H9 (cell line): ENCODE measurements around the gene SLC25A36. TPM values are rescaled to one million over a fixed set of nuclear protein-coding genes. Genes with fewer than 3 reads are reported as not detected.

ENCODE experiments used
- DNase-seq: peaks from one replicate; pipeline ENCODE4 v3.0.0-alpha.2; 2017
- H2AFZ ChIP-seq: one replicate; pipeline ENCODE4 v1.6.1; 2013; ENCODE audit warnings: mild to moderate bottlenecking, low read length, control low read depth, moderate library complexity
- H2AK5ac ChIP-seq: 2 replicates; pipeline ENCODE4 v1.6.1; 2013; ENCODE audit warnings: low read length, control low read depth, mixed read lengths; ENCODE audit not compliant: insufficient read length
- H2BK120ac ChIP-seq: one replicate; pipeline ENCODE4 v1.6.1; 2013; ENCODE audit warnings: low read depth, mild to moderate bottlenecking, low read length, control low read depth, inconsistent platforms; ENCODE audit not compliant: poor library complexity, severe bottlenecking
- H2BK12ac ChIP-seq: 2 replicates; pipeline ENCODE4 v1.6.1; 2013; ENCODE audit warnings: low read length, control low read depth, mixed read lengths, low read depth; ENCODE audit not compliant: insufficient read length
- H2BK15ac ChIP-seq: 2 replicates; pipeline ENCODE4 v1.6.1; 2013; ENCODE audit warnings: low read depth, low read length, control low read depth
- H2BK20ac ChIP-seq: one replicate; pipeline ENCODE4 v1.6.1; 2013; ENCODE audit warnings: low read depth, mild to moderate bottlenecking, low read length, control low read depth, inconsistent platforms; ENCODE audit not compliant: poor library complexity, severe bottlenecking
- H2BK5ac ChIP-seq: 2 replicates; pipeline ENCODE4 v1.6.1; 2013; ENCODE audit warnings: low read length, control low read depth, mixed read lengths; ENCODE audit not compliant: insufficient read length
- H3K14ac ChIP-seq: 2 replicates; pipeline ENCODE4 v1.6.1; 2013; ENCODE audit warnings: low read length, control low read depth; ENCODE audit not compliant: insufficient read depth
- H3K18ac ChIP-seq: 2 replicates; pipeline ENCODE4 v1.6.1; 2013; ENCODE audit warnings: low read depth, mild to moderate bottlenecking, mixed read lengths, low read length, control low read depth; ENCODE audit not compliant: insufficient read length
- H3K23ac ChIP-seq: 2 replicates; pipeline ENCODE4 v1.6.1; 2013; ENCODE audit warnings: low read length, control low read depth, mixed read lengths, low read depth; ENCODE audit not compliant: insufficient read length
- H3K23me2 ChIP-seq: 2 replicates; pipeline ENCODE4 v1.6.1; 2013; ENCODE audit warnings: low read depth, mild to moderate bottlenecking, mixed read lengths, low read length, control low read depth; ENCODE audit not compliant: insufficient read length, poor library complexity, severe bottlenecking
- H3K27ac ChIP-seq: 2 replicates; pipeline ENCODE4 v1.5.1; 2013; ENCODE audit warnings: low read length, control low read depth, mixed read lengths, low read depth; ENCODE audit not compliant: insufficient read length
- H3K27me3 ChIP-seq: 2 replicates; pipeline ENCODE4 v1.6.1; 2013; ENCODE audit warnings: low read length, control low read depth, inconsistent platforms; ENCODE audit not compliant: insufficient read depth
- H3K4ac ChIP-seq: 2 replicates; pipeline ENCODE4 v1.6.1; 2013; ENCODE audit warnings: low read depth, mild to moderate bottlenecking, control low read depth, inconsistent platforms, low read length, moderate library complexity
- H3K4me1 ChIP-seq: 2 replicates; pipeline ENCODE4 v1.6.1; 2013; ENCODE audit warnings: low read length, control low read depth, inconsistent platforms; ENCODE audit not compliant: insufficient read depth
- H3K4me2 ChIP-seq: 2 replicates; pipeline ENCODE4 v1.6.1; 2013; ENCODE audit warnings: low read length, control low read depth, mixed read lengths; ENCODE audit not compliant: insufficient read length, insufficient read depth
- H3K56ac ChIP-seq: 2 replicates; pipeline ENCODE4 v1.6.1; 2013; ENCODE audit warnings: low read depth, mild to moderate bottlenecking, mixed read lengths, low read length, control low read depth; ENCODE audit not compliant: insufficient read length
- H3K79me1 ChIP-seq: 2 replicates; pipeline ENCODE4 v1.6.1; 2013; ENCODE audit warnings: low read depth, mild to moderate bottlenecking, moderate library complexity, low read length, control low read depth, inconsistent platforms; ENCODE audit not compliant: insufficient read depth, poor library complexity, severe bottlenecking
- H3K79me2 ChIP-seq: 2 replicates; pipeline ENCODE4 v1.6.1; 2013; ENCODE audit warnings: low read length, control low read depth, inconsistent platforms; ENCODE audit not compliant: insufficient read depth
- H3K9ac ChIP-seq: 2 replicates; pipeline ENCODE4 v1.6.1; 2013; ENCODE audit warnings: low read length, control low read depth, mixed read lengths; ENCODE audit not compliant: insufficient read length; ENCODE audit errors: extremely low read depth
- H3K9me3 ChIP-seq: one replicate; pipeline ENCODE4 v1.6.1; 2013; ENCODE audit warnings: low read depth, low read length, inconsistent platforms; ENCODE audit not compliant: control insufficient read depth
- H3T11ph ChIP-seq: one replicate; pipeline ENCODE4 v1.6.1; 2013; ENCODE audit warnings: mild to moderate bottlenecking, low read length, control low read depth, inconsistent platforms
- H4K20me1 ChIP-seq: one replicate; pipeline ENCODE4 v1.6.1; 2013; ENCODE audit not compliant: control insufficient read depth, insufficient read length, insufficient read depth
- H4K5ac ChIP-seq: 2 replicates; pipeline ENCODE4 v1.6.1; 2013; ENCODE audit warnings: low read depth, mild to moderate bottlenecking, mixed read lengths, low read length, control low read depth; ENCODE audit not compliant: insufficient read length
- H4K8ac ChIP-seq: replicated peaks from 2 replicates; pipeline ENCODE4 v1.6.1; 2013; ENCODE audit warnings: low read length, control low read depth, mixed read lengths, low read depth; ENCODE audit not compliant: insufficient read length
- H4K91ac ChIP-seq: 2 replicates; pipeline ENCODE4 v1.6.1; 2013; ENCODE audit warnings: low read depth, mild to moderate bottlenecking, moderate library complexity, mixed read lengths, low read length, control low read depth; ENCODE audit not compliant: insufficient read length
- H3K27ac Mint-ChIP-seq, 3 experiments: 2 replicates in 2 of 3; 3 replicates in 1 of 3; pipeline ENCODE4 v1.8.0; 2020 to 2021; ENCODE audit warnings: mixed read lengths in 3 of 3, mild to moderate bottlenecking in 1 of 3, moderate library complexity in 1 of 3
- H3K27me3 Mint-ChIP-seq: 2 replicates; pipeline ENCODE4 v1.8.0; 2021; ENCODE audit warnings: low read depth, mild to moderate bottlenecking, moderate library complexity, mixed read lengths
- H3K36me3 Mint-ChIP-seq, 3 experiments: 2 replicates in 2 of 3; 3 replicates in 1 of 3; pipeline ENCODE4 v1.8.0; 2020 to 2021; ENCODE audit warnings: low read depth in 3 of 3, mixed read lengths in 3 of 3; ENCODE audit not compliant: insufficient read depth in 1 of 3
- H3K4me1 Mint-ChIP-seq, 2 experiments: 2 replicates each; pipeline ENCODE4 v1.8.0; 2020; ENCODE audit warnings: mixed read lengths in 2 of 2
- H3K4me3 Mint-ChIP-seq, 2 experiments: 2 replicates in 1 of 2; 3 replicates in 1 of 2; pipeline ENCODE4 v1.8.0; 2020 to 2021; ENCODE audit warnings: mild to moderate bottlenecking in 2 of 2, mixed read lengths in 2 of 2, moderate library complexity in 1 of 2
- H3K9me3 Mint-ChIP-seq, 2 experiments: 2 replicates in 1 of 2; 3 replicates in 1 of 2; pipeline ENCODE4 v1.8.0; 2020; ENCODE audit warnings: mild to moderate bottlenecking in 2 of 2, mixed read lengths in 2 of 2, moderate library complexity in 1 of 2
- CTCF ChIP-seq: fragments of 200-600 bp; sonication (generic); conservative IDR thresholded peaks from 3 replicates; pipeline ENCODE4 v1.8.0; 2021; ENCODE audit warnings: antibody characterized with exemption, mild to moderate bottlenecking
- WGBS: extraction: QIAGEN DNeasy Blood & Tissue Kit; methylation state at CpG from one replicate; pipeline ENCODE4 v1.1.7; 2013; ENCODE audit warnings: missing lambda C conversion rate, low lambda C conversion rate, mixed read lengths; ENCODE audit not compliant: insufficient read length; ENCODE audit errors: extremely low coverage; 5-methylcytosine and 5-hydroxymethylcytosine counted together
- total RNA-seq: library from RNA; stranded (reverse); gene quantifications from 2 replicates; pipeline ENCODE4 v1.2.1, GENCODE V29; 2021

Gene SLC25A36
- total RNA-seq, 1 experiment from 2014 or later = 70.0 TPM

- H3K27ac Mint-ChIP-seq = no peak overlapping the region
- H4K20me1 ChIP-seq = no peaks in the 10 kb centered on the region
- peaks cover 12% of the 10 kb centered on the region for H3K27me3 Mint-ChIP-seq
- H3K4ac ChIP-seq = no peak overlapping the region
- no peak overlapping the region for H2AFZ ChIP-seq
- H2BK12ac ChIP-seq = no peak overlapping the region
- TF ChIP-seq CTCF = no peak
- H3K79me1 ChIP-seq = no peaks in the 10 kb centered on the region
- H3K9ac ChIP-seq = no peak overlapping the region
- H3K4me1 ChIP-seq = no peaks in the 10 kb centered on the region
- no peak overlapping the region for H3K23ac ChIP-seq
- no peak overlapping the region for H3K4me2 ChIP-seq
- no peak overlapping the region for H2BK20ac ChIP-seq
- H3K4me3 Mint-ChIP-seq = no peak overlapping the region
- no peak for DNase-seq
- H3T11ph ChIP-seq = no peak overlapping the region
- no peak overlapping the region for H3K27ac ChIP-seq
- no peak overlapping the region for H4K5ac ChIP-seq
- H3K18ac ChIP-seq = no peak overlapping the region
- no CpG with 5 or more reads among the region's 2 CpGs for WGBS
- no peak overlapping the region for H2BK120ac ChIP-seq
- no peak overlapping the region for H4K91ac ChIP-seq
- no peaks in the 10 kb centered on the region; the same call in 1 of the 2 replicates for H3K27me3 ChIP-seq
- no peak overlapping the region for H2AK5ac ChIP-seq
- no peak overlapping the region for H2BK15ac ChIP-seq
- H4K8ac ChIP-seq = no peak overlapping the region
- no peaks in the 10 kb centered on the region for H3K9me3 Mint-ChIP-seq
- H3K9me3 ChIP-seq = no peaks in the 10 kb centered on the region
- no peaks in the 10 kb centered on the region for H3K36me3 Mint-ChIP-seq
- H3K4me1 Mint-ChIP-seq = peaks cover 0 to 2% of the 10 kb centered on the region in 2 experiments; a peak in 2 of 4 replicates
- H3K23me2 ChIP-seq = peaks cover 3% of the 10 kb centered on the region
- no peak overlapping the region for H3K56ac ChIP-seq
- H3K79me2 ChIP-seq = no peaks in the 10 kb centered on the region
- no peak overlapping the region for H3K14ac ChIP-seq
- no peak overlapping the region for H2BK5ac ChIP-seq
These were observed 29.8 kb upstream of the SLC25A36 start for GRCh38 chr3:140911822-140912221.
